ENCODE data around the gene SRPX. TPM values are rescaled to one million over a fixed set of nuclear protein-coding genes. Genes with fewer than 3 reads are reported as not detected.

SRPX gene
- total RNA-seq, 1 donor from 2014 or later: 85.9 TPM

Other genes starting within 250 kb of the SRPX start
- 1.3 TPM for gene SYTL5, start 214.3 kb downstream of the SRPX start, total RNA-seq
- gene RPGR, start 106.6 kb upstream of the SRPX start, total RNA-seq: 11.0 TPM
- gene OTC, start 131.7 kb upstream of the SRPX start, total RNA-seq: not detected

Data from tongue (tissue), 1 donor.